Measurements from ENCODE around the gene RAB11A.
A peak's percentile ranks its signal among the peaks of the same experiment; 100 is the strongest.

The RAB11A gene

DNA sequence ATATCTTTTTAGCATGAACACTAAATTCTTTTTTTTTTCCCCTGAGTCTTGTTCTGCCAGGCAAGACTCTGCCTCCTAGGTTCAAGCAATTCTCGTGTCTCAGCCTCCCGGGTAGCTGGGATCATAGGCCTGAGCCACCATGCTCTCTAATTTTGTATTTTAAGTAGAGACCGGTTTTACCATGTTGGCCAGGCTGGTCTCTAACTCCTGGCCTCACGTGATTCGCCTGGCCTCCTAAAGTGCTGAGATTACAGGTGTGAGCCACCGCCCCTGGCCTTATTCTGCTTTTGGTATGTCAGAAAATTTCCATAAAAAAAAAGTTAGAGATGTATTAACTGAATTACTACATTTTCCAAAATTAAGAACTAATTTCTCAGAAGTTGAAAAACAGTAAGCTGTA lies 14.3 kb downstream of the RAB11A start:
- Histone ChIP-seq H3K4me2 (ENCODE audit: low read length) (no peak overlapping the region), H3K27me3 (ENCODE audit: low read depth, low read length) (no peaks in the 10 kb centered on the region), H3K4me3 (ENCODE audit: low read length) (no peak overlapping the region), H3K27ac (ENCODE audit: low read length) (no peak overlapping the region), H3K9me3 (ENCODE audit: insufficient read depth, low read length) (no peaks in the 10 kb centered on the region), H3K79me2 (ENCODE audit: low read length) (no peaks in the 10 kb centered on the region), H2AFZ (ENCODE audit: low read depth, low read length) (no peak overlapping the region), H3K36me3 (replicated peaks; ENCODE audit: low read depth, low read length) (peaks cover 53% of the 10 kb centered on the region), H3K4me1 (ENCODE audit: low read length) (peaks cover 17% of the 10 kb centered on the region), H3K9ac (ENCODE audit: low read length) (no peak overlapping the region), H4K20me1 (ENCODE audit: insufficient read depth, low read length) (0 out of 2 replicates have a peak, but pooled peaks cover 12% of the 10 kb centered on the region)
- TF ChIP-seq EZH2phosphoT487 (IDR thresholded peaks at IDR 0.05; ENCODE audit: low read depth): no peak
- TF ChIP-seq, protein P1, sequence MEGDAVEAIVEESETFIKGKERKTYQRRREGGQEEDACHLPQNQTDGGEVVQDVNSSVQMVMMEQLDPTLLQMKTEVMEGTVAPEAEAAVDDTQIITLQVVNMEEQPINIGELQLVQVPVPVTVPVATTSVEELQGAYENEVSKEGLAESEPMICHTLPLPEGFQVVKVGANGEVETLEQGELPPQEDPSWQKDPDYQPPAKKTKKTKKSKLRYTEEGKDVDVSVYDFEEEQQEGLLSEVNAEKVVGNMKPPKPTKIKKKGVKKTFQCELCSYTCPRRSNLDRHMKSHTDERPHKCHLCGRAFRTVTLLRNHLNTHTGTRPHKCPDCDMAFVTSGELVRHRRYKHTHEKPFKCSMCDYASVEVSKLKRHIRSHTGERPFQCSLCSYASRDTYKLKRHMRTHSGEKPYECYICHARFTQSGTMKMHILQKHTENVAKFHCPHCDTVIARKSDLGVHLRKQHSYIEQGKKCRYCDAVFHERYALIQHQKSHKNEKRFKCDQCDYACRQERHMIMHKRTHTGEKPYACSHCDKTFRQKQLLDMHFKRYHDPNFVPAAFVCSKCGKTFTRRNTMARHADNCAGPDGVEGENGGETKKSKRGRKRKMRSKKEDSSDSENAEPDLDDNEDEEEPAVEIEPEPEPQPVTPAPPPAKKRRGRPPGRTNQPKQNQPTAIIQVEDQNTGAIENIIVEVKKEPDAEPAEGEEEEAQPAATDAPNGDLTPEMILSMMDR (IDR thresholded peaks at IDR 0.05; ENCODE audit: low read depth, low read length): no peak

DNA sequence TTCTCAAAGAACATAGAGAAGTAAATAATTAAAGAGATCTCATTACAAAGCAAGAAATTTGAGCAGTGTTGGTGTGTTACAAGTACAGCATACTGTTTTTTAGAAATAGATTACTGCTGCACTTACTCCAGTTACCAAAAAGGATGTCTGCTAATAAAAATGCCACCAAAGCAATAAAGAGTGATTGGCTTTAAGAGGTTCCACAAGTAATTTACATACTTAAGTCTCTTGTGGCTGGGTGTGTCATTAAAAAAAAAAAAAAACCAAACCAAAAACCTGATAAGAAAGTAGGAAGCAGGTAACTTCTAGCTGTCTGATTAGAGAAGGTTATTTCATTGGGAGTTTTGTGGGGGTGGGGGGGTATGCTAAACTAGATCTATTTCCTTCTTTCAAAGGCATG lies 15.2 kb downstream of the RAB11A start:
- no peaks in the 10 kb centered on the region for H3K9me3 ChIP-seq (ENCODE audit: insufficient read depth, low read length)
- H3K9ac ChIP-seq (ENCODE audit: low read length): no peak overlapping the region
- peaks cover 55% of the 10 kb centered on the region for H3K36me3 ChIP-seq (replicated peaks; ENCODE audit: low read depth, low read length)
- peaks cover 15% of the 10 kb centered on the region; the same call in 1 of the 2 replicates for H4K20me1 ChIP-seq (ENCODE audit: insufficient read depth, low read length)
- no peak for TF ChIP-seq EZH2phosphoT487 (IDR thresholded peaks at IDR 0.05; ENCODE audit: low read depth)
- TF ChIP-seq, protein P1 (IDR thresholded peaks at IDR 0.05; ENCODE audit: low read depth, low read length): no peak
- H3K79me2 ChIP-seq (ENCODE audit: low read length): no peaks in the 10 kb centered on the region
- H3K4me1 ChIP-seq (ENCODE audit: low read length): peaks cover 22% of the 10 kb centered on the region
- H3K4me2 ChIP-seq (ENCODE audit: low read length): 0 out of 2 replicates have a peak overlapping the region, but pooled peaks have one; percentile 3
- H3K27me3 ChIP-seq (ENCODE audit: low read depth, low read length): no peaks in the 10 kb centered on the region
- H3K27ac ChIP-seq (ENCODE audit: low read length): no peak overlapping the region
- no peak overlapping the region for H3K4me3 ChIP-seq (ENCODE audit: low read length)
- H2AFZ ChIP-seq (ENCODE audit: low read depth, low read length): no peak overlapping the region

DNA sequence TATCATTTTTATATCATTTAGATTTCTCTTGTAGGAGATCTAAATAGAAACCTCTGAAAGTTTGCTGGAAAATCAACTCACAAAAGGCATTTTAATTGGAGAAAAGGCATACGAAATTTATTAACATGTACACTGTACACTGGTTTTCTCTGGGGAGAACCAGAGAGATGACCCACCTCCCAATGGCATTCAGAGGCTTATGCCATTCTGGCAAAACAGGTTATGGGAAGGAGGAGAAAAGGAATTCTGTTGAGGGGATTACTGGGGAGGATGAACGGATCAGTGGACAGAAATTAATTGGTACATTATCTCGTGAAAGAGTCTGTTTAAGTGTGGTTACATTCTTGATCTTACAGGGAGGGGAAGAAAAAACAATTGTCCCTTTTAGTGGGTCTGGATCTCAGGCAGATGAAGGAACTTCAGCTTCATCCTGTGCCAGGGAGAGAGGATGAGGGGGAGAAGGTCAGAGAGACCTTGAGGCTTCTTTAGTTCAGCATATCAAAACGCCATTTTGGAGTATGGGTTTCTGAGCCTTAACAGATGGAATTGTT lies 16.5 kb downstream of the RAB11A start:
- Histone ChIP-seq H3K79me2 (ENCODE audit: low read length) (no peaks in the 10 kb centered on the region), H3K27me3 (ENCODE audit: low read depth, low read length) (no peaks in the 10 kb centered on the region), H3K4me3 (ENCODE audit: low read length) (no peak overlapping the region), H4K20me1 (ENCODE audit: insufficient read depth, low read length) (peaks cover 15% of the 10 kb centered on the region; the same call in 1 of the 2 replicates), H3K9me3 (ENCODE audit: insufficient read depth, low read length) (no peaks in the 10 kb centered on the region), H3K4me1 (ENCODE audit: low read length) (peaks cover 22% of the 10 kb centered on the region), H2AFZ (ENCODE audit: low read depth, low read length) (no peak overlapping the region), H3K36me3 (replicated peaks; ENCODE audit: low read depth, low read length) (peaks cover 47% of the 10 kb centered on the region), H3K4me2 (ENCODE audit: low read length) (no peak overlapping the region), H3K27ac (ENCODE audit: low read length) (no peak overlapping the region), H3K9ac (ENCODE audit: low read length) (no peak overlapping the region)
- TF ChIP-seq, protein P1 (IDR thresholded peaks at IDR 0.05; ENCODE audit: low read depth, low read length): no peak
- TF ChIP-seq EZH2phosphoT487 (IDR thresholded peaks at IDR 0.05; ENCODE audit: low read depth): no peak

DNA sequence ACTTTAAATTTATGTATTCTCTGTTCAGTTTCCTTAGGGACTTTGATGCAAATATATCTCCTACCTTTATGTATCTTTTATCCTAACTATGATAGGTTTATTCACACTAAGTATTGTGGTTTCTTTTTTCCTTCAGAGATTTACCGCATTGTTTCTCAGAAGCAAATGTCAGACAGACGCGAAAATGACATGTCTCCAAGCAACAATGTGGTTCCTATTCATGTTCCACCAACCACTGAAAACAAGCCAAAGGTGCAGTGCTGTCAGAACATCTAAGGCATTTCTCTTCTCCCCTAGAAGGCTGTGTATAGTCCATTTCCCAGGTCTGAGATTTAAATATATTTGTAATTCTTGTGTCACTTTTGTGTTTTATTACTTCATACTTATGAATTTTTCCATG lies 18.3 kb downstream of the RAB11A start:
- Histone ChIP-seq H3K4me1 (ENCODE audit: low read length) (peaks cover 22% of the 10 kb centered on the region), H3K27ac (ENCODE audit: low read length) (no peak overlapping the region), H3K36me3 (replicated peaks; ENCODE audit: low read depth, low read length) (peaks cover 41% of the 10 kb centered on the region), H4K20me1 (ENCODE audit: insufficient read depth, low read length) (peaks cover 22% of the 10 kb centered on the region; the same call in 1 of the 2 replicates), H3K27me3 (ENCODE audit: low read depth, low read length) (no peaks in the 10 kb centered on the region), H3K4me2 (ENCODE audit: low read length) (no peak overlapping the region), H3K9ac (ENCODE audit: low read length) (no peak overlapping the region), H2AFZ (ENCODE audit: low read depth, low read length) (no peak overlapping the region), H3K79me2 (ENCODE audit: low read length) (no peaks in the 10 kb centered on the region), H3K4me3 (ENCODE audit: low read length) (no peak overlapping the region), H3K9me3 (ENCODE audit: insufficient read depth, low read length) (no peaks in the 10 kb centered on the region)
- TF ChIP-seq, protein P1 (IDR thresholded peaks at IDR 0.05; ENCODE audit: low read depth, low read length): no peak
- TF ChIP-seq EZH2phosphoT487 (IDR thresholded peaks at IDR 0.05; ENCODE audit: low read depth): no peak
